SK-N-SH treated with all-trans-retinoic acid at 6 μM for 48 hours (cell line): ENCODE results near the gene KCNQ5.

ENCODE experiments used
- ATAC-seq: fragments of 200-7000 bp; cut with Tn5 transposase; 3 replicates; pipeline ENCODE4 v1.9.1; 2020; ENCODE audit warnings: mild to moderate bottlenecking, moderate library complexity
- ARNTL ChIP-seq: fragments of 450-650 bp; formaldehyde crosslinking; IDR thresholded peaks from 2 replicates; pipeline ENCODE4 v1.5.0; 2020; ENCODE audit warnings: low read depth, mild to moderate bottlenecking, moderate library complexity, borderline replicate concordance
- BACH2 ChIP-seq: fragments of 250-450 bp; sonication (Bioruptor Pico); IDR thresholded peaks from 2 replicates; pipeline ENCODE4 v1.9.0; 2021; ENCODE audit warnings: mild to moderate bottlenecking, borderline replicate concordance
- CSDC2 ChIP-seq: fragments of 250-450 bp; sonication (Bioruptor Pico); IDR thresholded peaks from 2 replicates; pipeline ENCODE4 v1.5.0; 2020; ENCODE audit warnings: mild to moderate bottlenecking, moderate library complexity
- ESRRG ChIP-seq: fragments of 250-450 bp; sonication (Bioruptor Pico); IDR thresholded peaks from 2 replicates; pipeline ENCODE4 v1.6.1; 2021; ENCODE audit warnings: mild to moderate bottlenecking
- ISL1 ChIP-seq: fragments of 250-450 bp; sonication (Bioruptor Pico); IDR thresholded peaks from 2 replicates; pipeline ENCODE4 v2.1.2; 2022; ENCODE audit warnings: mild to moderate bottlenecking, moderate library complexity
- OSR1 ChIP-seq: fragments of 250-450 bp; sonication (Bioruptor Pico); IDR thresholded peaks from 2 replicates; pipeline ENCODE4 v1.8.0; 2022; ENCODE audit warnings: moderate library complexity, mild to moderate bottlenecking, inconsistent platforms
- PPARA ChIP-seq: fragments of 250-450 bp; sonication (Bioruptor Pico); IDR thresholded peaks from 2 replicates; pipeline ENCODE4 v1.5.0; 2020; ENCODE audit warnings: mild to moderate bottlenecking, borderline replicate concordance
- SNAI2 ChIP-seq: fragments of 250-450 bp; sonication (Bioruptor Pico); IDR thresholded peaks from 2 replicates; pipeline ENCODE4 v1.5.0; 2020; ENCODE audit warnings: mild to moderate bottlenecking, moderate library complexity
- TOX ChIP-seq: fragments of 250-450 bp; sonication (Bioruptor Pico); IDR thresholded peaks from 2 replicates; pipeline ENCODE4 v1.8.0; 2021; ENCODE audit warnings: mild to moderate bottlenecking, moderate library complexity, borderline replicate concordance
- ZC3H10 ChIP-seq: fragments of 250-450 bp; sonication (Bioruptor Pico); IDR thresholded peaks from 2 replicates; pipeline ENCODE4 v1.5.1; 2021; ENCODE audit warnings: mild to moderate bottlenecking, moderate library complexity
- ZFP3 ChIP-seq: fragments of 250-450 bp; sonication (Bioruptor Pico); IDR thresholded peaks from 2 replicates; pipeline ENCODE4 v1.5.0; 2020; ENCODE audit warnings: mild to moderate bottlenecking, moderate library complexity
- ZFP30 ChIP-seq: fragments of 450-650 bp; formaldehyde crosslinking; IDR thresholded peaks from 2 replicates; pipeline ENCODE4 v1.5.0; 2022; ENCODE audit warnings: mild to moderate bottlenecking, moderate library complexity
- ZNF565 ChIP-seq: fragments of 450-650 bp; formaldehyde crosslinking; conservative IDR thresholded peaks from 2 replicates; pipeline ENCODE4 v1.5.0; 2020; ENCODE audit warnings: low read depth, mild to moderate bottlenecking, moderate library complexity
- ZNF70 ChIP-seq: fragments of 450-650 bp; formaldehyde crosslinking; IDR thresholded peaks from 2 replicates; pipeline ENCODE4 v1.5.0; 2020; ENCODE audit warnings: mild to moderate bottlenecking, moderate library complexity
- ZNF8 ChIP-seq: fragments of 450-650 bp; formaldehyde crosslinking; IDR thresholded peaks from 2 replicates; pipeline ENCODE4 v1.5.0; 2020; ENCODE audit warnings: mild to moderate bottlenecking, moderate library complexity
- TF ChIP-seq, protein P1 (sequence below): fragments of 250-450 bp; sonication (Bioruptor Pico); IDR thresholded peaks from 2 replicates; pipeline ENCODE4 v1.5.1; 2020; ENCODE audit warnings: low read depth, mild to moderate bottlenecking, moderate library complexity
- TF ChIP-seq, protein P2 (sequence below): fragments of 250-450 bp; sonication (Bioruptor Pico); IDR thresholded peaks from 2 replicates; pipeline ENCODE4 v1.8.0; 2021; ENCODE audit warnings: low read depth, mild to moderate bottlenecking, moderate library complexity, borderline replicate concordance
- TF ChIP-seq, protein P3 (sequence below): fragments of 250-450 bp; sonication (Bioruptor Pico); IDR thresholded peaks from 2 replicates; pipeline ENCODE4 v1.5.0; 2020; ENCODE audit warnings: mild to moderate bottlenecking, moderate library complexity
- TF ChIP-seq, protein P4 (sequence below): fragments of 250-450 bp; sonication (Bioruptor Pico); IDR thresholded peaks from 2 replicates; pipeline ENCODE4 v1.5.1; 2021; ENCODE audit warnings: mild to moderate bottlenecking, moderate library complexity
- TF ChIP-seq, protein P5 (sequence below): fragments of 250-450 bp; sonication (Bioruptor Pico); IDR thresholded peaks from 2 replicates; pipeline ENCODE4 v1.8.0; 2020; ENCODE audit warnings: mild to moderate bottlenecking, moderate library complexity, borderline replicate concordance

KCNQ5 gene

DNA sequence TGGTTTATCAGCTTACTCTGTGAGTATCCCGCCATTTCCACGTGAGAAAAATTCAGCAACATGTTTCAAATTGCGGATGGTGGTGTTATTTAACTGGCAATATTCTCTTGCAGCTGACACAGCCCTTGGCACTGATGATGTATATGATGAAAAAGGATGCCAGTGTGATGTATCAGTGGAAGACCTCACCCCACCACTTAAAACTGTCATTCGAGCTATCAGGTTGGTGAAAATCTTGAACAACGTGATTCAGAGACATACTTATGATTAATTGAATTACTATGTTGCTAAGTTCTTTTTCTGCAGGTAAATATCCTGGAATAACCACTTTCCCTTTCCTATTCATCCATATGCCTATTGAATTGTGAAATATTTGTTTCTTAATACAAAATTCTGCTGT lies 547.8 kb downstream of the KCNQ5 start:
- ATAC-seq = no peak
- TF ChIP-seq, protein P1, sequence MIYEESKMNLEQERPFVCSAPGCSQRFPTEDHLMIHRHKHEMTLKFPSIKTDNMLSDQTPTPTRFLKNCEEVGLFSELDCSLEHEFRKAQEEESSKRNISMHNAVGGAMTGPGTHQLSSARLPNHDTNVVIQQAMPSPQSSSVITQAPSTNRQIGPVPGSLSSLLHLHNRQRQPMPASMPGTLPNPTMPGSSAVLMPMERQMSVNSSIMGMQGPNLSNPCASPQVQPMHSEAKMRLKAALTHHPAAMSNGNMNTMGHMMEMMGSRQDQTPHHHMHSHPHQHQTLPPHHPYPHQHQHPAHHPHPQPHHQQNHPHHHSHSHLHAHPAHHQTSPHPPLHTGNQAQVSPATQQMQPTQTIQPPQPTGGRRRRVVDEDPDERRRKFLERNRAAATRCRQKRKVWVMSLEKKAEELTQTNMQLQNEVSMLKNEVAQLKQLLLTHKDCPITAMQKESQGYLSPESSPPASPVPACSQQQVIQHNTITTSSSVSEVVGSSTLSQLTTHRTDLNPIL (CRISPR knock-in tag) = no peak
- TF ChIP-seq OSR1 (CRISPR knock-in tag) (no peak), ARNTL (no peak), ZNF70 (CRISPR knock-in tag) (no peak), BACH2 (no peak), ZFP3 (no peak), PPARA (no peak), ISL1 (CRISPR knock-in tag) (no peak), TOX (CRISPR knock-in tag) (no peak), ZC3H10 (CRISPR knock-in tag) (no peak), ZNF565 (CRISPR knock-in tag) (no peak), CSDC2 (CRISPR knock-in tag) (no peak), SNAI2 (CRISPR knock-in tag) (no peak), ESRRG (CRISPR knock-in tag) (no peak), ZNF8 (CRISPR knock-in tag) (no peak)
- TF ChIP-seq, protein P2, sequence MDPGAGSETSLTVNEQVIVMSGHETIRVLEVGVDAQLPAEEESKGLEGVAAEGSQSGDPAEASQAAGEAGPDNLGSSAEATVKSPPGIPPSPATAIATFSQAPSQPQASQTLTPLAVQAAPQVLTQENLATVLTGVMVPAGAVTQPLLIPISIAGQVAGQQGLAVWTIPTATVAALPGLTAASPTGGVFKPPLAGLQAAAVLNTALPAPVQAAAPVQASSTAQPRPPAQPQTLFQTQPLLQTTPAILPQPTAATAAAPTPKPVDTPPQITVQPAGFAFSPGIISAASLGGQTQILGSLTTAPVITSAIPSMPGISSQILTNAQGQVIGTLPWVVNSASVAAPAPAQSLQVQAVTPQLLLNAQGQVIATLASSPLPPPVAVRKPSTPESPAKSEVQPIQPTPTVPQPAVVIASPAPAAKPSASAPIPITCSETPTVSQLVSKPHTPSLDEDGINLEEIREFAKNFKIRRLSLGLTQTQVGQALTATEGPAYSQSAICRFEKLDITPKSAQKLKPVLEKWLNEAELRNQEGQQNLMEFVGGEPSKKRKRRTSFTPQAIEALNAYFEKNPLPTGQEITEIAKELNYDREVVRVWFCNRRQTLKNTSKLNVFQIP (CRISPR knock-in tag) = no peak
- TF ChIP-seq, protein P3, sequence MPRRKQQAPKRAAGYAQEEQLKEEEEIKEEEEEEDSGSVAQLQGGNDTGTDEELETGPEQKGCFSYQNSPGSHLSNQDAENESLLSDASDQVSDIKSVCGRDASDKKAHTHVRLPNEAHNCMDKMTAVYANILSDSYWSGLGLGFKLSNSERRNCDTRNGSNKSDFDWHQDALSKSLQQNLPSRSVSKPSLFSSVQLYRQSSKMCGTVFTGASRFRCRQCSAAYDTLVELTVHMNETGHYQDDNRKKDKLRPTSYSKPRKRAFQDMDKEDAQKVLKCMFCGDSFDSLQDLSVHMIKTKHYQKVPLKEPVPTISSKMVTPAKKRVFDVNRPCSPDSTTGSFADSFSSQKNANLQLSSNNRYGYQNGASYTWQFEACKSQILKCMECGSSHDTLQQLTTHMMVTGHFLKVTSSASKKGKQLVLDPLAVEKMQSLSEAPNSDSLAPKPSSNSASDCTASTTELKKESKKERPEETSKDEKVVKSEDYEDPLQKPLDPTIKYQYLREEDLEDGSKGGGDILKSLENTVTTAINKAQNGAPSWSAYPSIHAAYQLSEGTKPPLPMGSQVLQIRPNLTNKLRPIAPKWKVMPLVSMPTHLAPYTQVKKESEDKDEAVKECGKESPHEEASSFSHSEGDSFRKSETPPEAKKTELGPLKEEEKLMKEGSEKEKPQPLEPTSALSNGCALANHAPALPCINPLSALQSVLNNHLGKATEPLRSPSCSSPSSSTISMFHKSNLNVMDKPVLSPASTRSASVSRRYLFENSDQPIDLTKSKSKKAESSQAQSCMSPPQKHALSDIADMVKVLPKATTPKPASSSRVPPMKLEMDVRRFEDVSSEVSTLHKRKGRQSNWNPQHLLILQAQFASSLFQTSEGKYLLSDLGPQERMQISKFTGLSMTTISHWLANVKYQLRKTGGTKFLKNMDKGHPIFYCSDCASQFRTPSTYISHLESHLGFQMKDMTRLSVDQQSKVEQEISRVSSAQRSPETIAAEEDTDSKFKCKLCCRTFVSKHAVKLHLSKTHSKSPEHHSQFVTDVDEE (CRISPR knock-in tag) = no peak
- TF ChIP-seq, protein P4, sequence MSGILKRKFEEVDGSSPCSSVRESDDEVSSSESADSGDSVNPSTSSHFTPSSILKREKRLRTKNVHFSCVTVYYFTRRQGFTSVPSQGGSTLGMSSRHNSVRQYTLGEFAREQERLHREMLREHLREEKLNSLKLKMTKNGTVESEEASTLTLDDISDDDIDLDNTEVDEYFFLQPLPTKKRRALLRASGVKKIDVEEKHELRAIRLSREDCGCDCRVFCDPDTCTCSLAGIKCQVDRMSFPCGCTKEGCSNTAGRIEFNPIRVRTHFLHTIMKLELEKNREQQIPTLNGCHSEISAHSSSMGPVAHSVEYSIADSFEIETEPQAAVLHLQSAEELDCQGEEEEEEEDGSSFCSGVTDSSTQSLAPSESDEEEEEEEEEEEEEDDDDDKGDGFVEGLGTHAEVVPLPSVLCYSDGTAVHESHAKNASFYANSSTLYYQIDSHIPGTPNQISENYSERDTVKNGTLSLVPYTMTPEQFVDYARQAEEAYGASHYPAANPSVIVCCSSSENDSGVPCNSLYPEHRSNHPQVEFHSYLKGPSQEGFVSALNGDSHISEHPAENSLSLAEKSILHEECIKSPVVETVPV (CRISPR knock-in tag) = no peak

DNA sequence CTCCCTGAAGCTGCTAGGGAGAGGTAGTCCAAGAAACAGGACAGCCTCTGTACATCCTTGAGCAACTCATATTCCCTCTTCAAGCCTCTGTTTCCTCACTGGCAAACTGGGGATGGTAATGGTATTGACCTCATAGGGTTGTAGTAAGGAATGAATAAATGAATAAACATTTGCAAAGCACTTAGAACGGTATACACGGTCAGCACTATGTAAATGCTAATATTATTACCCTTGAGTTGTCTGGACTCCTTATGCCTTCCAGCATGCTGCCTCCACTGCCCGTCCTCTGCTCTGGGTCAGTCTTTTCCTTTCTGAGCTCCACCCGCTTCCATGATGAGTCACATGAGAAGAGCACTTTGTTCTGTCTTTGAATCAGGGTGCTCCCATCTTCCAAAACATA lies 552.8 kb downstream of the KCNQ5 start:
- no peak for ATAC-seq
- TF ChIP-seq ZFP30 (CRISPR knock-in tag) (no peak), ARNTL (no peak), ZNF565 (CRISPR knock-in tag) (no peak), BACH2 (no peak), CSDC2 (CRISPR knock-in tag) (no peak)
- TF ChIP-seq, protein P5, sequence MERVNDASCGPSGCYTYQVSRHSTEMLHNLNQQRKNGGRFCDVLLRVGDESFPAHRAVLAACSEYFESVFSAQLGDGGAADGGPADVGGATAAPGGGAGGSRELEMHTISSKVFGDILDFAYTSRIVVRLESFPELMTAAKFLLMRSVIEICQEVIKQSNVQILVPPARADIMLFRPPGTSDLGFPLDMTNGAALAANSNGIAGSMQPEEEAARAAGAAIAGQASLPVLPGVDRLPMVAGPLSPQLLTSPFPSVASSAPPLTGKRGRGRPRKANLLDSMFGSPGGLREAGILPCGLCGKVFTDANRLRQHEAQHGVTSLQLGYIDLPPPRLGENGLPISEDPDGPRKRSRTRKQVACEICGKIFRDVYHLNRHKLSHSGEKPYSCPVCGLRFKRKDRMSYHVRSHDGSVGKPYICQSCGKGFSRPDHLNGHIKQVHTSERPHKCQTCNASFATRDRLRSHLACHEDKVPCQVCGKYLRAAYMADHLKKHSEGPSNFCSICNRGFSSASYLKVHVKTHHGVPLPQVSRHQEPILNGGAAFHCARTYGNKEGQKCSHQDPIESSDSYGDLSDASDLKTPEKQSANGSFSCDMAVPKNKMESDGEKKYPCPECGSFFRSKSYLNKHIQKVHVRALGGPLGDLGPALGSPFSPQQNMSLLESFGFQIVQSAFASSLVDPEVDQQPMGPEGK (CRISPR knock-in tag) = no peak
- TF ChIP-seq, protein P4 (CRISPR knock-in tag) = no peak
- TF ChIP-seq, protein P3 (CRISPR knock-in tag) = no peak
